ENCODE measurements around the gene STXBP6. TPM values are rescaled to one million over a fixed set of nuclear protein-coding genes. Genes with fewer than 3 reads are reported as not detected.

STXBP6 gene
- total and polyA plus RNA-seq, 2 of the 13 experiments (the other 11 are each of a cell fraction or from before 2014, with no cell fraction given) = 35.3 to 42.8 TPM

DNA sequence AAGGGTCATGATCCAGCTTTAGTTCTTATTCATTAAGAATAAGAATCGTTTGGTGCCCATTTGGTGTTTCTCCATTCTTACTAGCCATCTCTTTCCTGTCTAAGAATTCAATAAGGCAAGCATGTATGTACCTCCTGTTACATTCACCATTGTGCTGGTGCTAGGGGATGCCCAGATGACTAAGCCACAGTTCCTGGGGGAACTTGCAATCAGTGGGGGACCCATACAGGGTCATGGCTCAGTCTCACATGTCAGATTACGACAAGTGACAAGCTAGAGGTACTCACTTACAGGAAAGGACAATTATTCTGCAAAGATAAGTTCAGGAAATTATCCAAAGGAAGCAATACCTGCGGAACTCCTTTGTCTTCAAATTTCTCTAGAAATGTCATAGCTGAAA lies 125.4 kb downstream of the STXBP6 start:
- in situ Hi-C loops (cut with HindIII; ENCODE audit: extremely low pct_ligation_motif_present, low pct_unique_long_range_greater_than_20kb) = no loop called here
- WGBS (ENCODE audit: low lambda C conversion rate) = 75% methylated on average over 3 of the region's 3 CpGs
- no peak for FAIRE-seq

More for the DNA sequence above, 125.4 kb downstream of the STXBP6 start:
- BruUV-seq (replicated peaks) = no TSS peak
- Histone ChIP-seq H2AFZ (ENCODE audit: low read length) (no peak overlapping the region), H3K27me3 (ENCODE audit: control insufficient read depth in 1 of 2, insufficient read depth in 2 of 2, low read length in 2 of 2) (no peaks in the 10 kb centered on the region), H3K9me3 (ENCODE audit: low read length) (no peaks in the 10 kb centered on the region), H3K4me3 (replicated peaks in 1 of 3; ENCODE audit: insufficient read depth in 1 of 3, low read depth in 2 of 3, low read length in 3 of 3) (no peak overlapping the region), H3K4me1 (ENCODE audit: insufficient read depth, low read length) (peaks cover 10% of the 10 kb centered on the region; the same call in 1 of the 2 replicates), H3K79me2 (ENCODE audit: insufficient read depth, low read length) (no peaks in the 10 kb centered on the region), H3K36me3 (replicated peaks in 1 of 2; ENCODE audit: control insufficient read depth in 1 of 2, insufficient read depth in 2 of 2, low read length in 2 of 2) (no peaks in the 10 kb centered on the region), H3K4me2 (ENCODE audit: low read depth, low read length) (no peak overlapping the region), H3K9ac (ENCODE audit: insufficient read depth, low read depth, low read length) (no peak overlapping the region), H3K27ac (ENCODE audit: extremely low read length, insufficient read depth, low read length) (no peak overlapping the region), H4K20me1 (ENCODE audit: insufficient read depth, low read length) (no peaks in the 10 kb centered on the region)
- TF ChIP-seq ARNT (IDR thresholded peaks at IDR 0.05) (no peak), SRSF9 (IDR thresholded peaks at IDR 0.05; ENCODE audit: borderline replicate concordance, insufficient read depth, low read depth, low read length, poor library complexity, severe bottlenecking) (no peak), ONECUT2 (CRISPR knock-in tag; IDR thresholded peaks at IDR 0.05) (no peak), MXD3 (CRISPR knock-in tag; IDR thresholded peaks at IDR 0.05) (no peak), ZNF460 (CRISPR knock-in tag; IDR thresholded peaks at IDR 0.05; ENCODE audit: borderline replicate concordance) (no peak), THAP7 (CRISPR knock-in tag; IDR thresholded peaks at IDR 0.05) (no peak), BCL3 (CRISPR knock-in tag; IDR thresholded peaks at IDR 0.05) (no peak), ZNF562 (CRISPR knock-in tag; IDR thresholded peaks at IDR 0.05; ENCODE audit: borderline replicate concordance) (no peak), ZNF567 (CRISPR knock-in tag; IDR thresholded peaks at IDR 0.05; ENCODE audit: borderline replicate concordance) (no peak), RAD21 (CRISPR knock-in tag; IDR thresholded peaks at IDR 0.05) (no peak)
- TF ChIP-seq, protein P1, sequence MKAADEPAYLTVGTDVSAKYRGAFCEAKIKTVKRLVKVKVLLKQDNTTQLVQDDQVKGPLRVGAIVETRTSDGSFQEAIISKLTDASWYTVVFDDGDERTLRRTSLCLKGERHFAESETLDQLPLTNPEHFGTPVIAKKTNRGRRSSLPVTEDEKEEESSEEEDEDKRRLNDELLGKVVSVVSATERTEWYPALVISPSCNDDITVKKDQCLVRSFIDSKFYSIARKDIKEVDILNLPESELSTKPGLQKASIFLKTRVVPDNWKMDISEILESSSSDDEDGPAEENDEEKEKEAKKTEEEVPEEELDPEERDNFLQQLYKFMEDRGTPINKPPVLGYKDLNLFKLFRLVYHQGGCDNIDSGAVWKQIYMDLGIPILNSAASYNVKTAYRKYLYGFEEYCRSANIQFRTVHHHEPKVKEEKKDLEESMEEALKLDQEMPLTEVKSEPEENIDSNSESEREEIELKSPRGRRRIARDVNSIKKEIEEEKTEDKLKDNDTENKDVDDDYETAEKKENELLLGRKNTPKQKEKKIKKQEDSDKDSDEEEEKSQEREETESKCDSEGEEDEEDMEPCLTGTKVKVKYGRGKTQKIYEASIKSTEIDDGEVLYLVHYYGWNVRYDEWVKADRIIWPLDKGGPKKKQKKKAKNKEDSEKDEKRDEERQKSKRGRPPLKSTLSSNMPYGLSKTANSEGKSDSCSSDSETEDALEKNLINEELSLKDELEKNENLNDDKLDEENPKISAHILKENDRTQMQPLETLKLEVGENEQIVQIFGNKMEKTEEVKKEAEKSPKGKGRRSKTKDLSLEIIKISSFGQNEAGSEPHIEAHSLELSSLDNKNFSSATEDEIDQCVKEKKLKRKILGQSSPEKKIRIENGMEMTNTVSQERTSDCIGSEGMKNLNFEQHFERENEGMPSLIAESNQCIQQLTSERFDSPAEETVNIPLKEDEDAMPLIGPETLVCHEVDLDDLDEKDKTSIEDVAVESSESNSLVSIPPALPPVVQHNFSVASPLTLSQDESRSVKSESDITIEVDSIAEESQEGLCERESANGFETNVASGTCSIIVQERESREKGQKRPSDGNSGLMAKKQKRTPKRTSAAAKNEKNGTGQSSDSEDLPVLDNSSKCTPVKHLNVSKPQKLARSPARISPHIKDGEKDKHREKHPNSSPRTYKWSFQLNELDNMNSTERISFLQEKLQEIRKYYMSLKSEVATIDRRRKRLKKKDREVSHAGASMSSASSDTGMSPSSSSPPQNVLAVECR (CRISPR knock-in tag; IDR thresholded peaks at IDR 0.05; ENCODE audit: borderline replicate concordance) = no peak
- no peak for ATAC-seq
- DNase-seq (ENCODE audit: low spot score) = no peak
- ChIA-PET CTCF (ENCODE audit: low intra/inter-chr PET ratio, low total read pairs) (no interaction called here), POLR2A (no interaction called here)
- intact Hi-C loops (cut with micrococcal nuclease; ENCODE audit: unreplicated experiment) = no loop called here

Measured in HepG2 (cell line).